ENCODE measurements around the gene MAMDC4.

GRCh38 chr9:136900988-136901515, 48.9 kb downstream of the MAMDC4 start:
- TF ChIP-seq POLR2A (IDR thresholded peaks at IDR 0.05) (no peak), CTCF (IDR thresholded peaks at IDR 0.05) (no peak), POLR2AphosphoS5 (IDR thresholded peaks at IDR 0.05) (no peak), EP300 (IDR thresholded peaks at IDR 0.05) (no peak)

Data from sigmoid colon (tissue), 4 donors.